ENCODE results near the gene PCCB.
A peak's percentile ranks its signal among the peaks of the same experiment; 100 is the strongest.
"Not testable (repeated sequence)": the region's sequence is repeated elsewhere in the genome, so short reads cannot be mapped to it uniquely, and the experiment has no call there.

Gene PCCB

GRCh38 chr3:136250059-136250902, at the start of gene PCCB:
Gene PCCB (plus strand): TSS chr3:136250340. CDS start chr3:136250376, 36 bp downstream.
- DNase-seq (ENCODE audit: low read depth, low spot score), result peak; percentile 79

- DNase-seq (ENCODE audit: low read depth, low spot score), result no peak
These were observed 42.5 kb upstream of the PCCB start for GRCh38 chr3:136207489-136208115.

GRCh38 chr3:136209921-136210320, 40.2 kb upstream of the PCCB start:
- no peak for DNase-seq (ENCODE audit: low read depth, low spot score)

- DNase-seq (ENCODE audit: low read depth, low spot score), result no peak
These were observed 38.6 kb upstream of the PCCB start for GRCh38 chr3:136211547-136211946.

GRCh38 chr3:136222746-136223145, 27.4 kb upstream of the PCCB start:
- not testable (repeated sequence) for DNase-seq (ENCODE audit: low read depth, low spot score)

GRCh38 chr3:136232413-136232812, 17.7 kb upstream of the PCCB start:
- no peak for DNase-seq (ENCODE audit: low read depth, low spot score)

- no peak for DNase-seq (ENCODE audit: low read depth, low spot score)
These were observed 14.6 kb upstream of the PCCB start for GRCh38 chr3:136235545-136235944.

GRCh38 chr3:136236109-136236508, 14.0 kb upstream of the PCCB start:
- no peak for DNase-seq (ENCODE audit: low read depth, low spot score)

- DNase-seq (ENCODE audit: low read depth, low spot score), result no peak
These were observed 13.0 kb upstream of the PCCB start for GRCh38 chr3:136237103-136237502.

- DNase-seq (ENCODE audit: low read depth, low spot score), result no peak
These were observed 12.0 kb upstream of the PCCB start for GRCh38 chr3:136237961-136238649.

GRCh38 chr3:136239094-136239493, 11.0 kb upstream of the PCCB start:
- no peak for DNase-seq (ENCODE audit: low read depth, low spot score)

GRCh38 chr3:136245691-136246090, 4.4 kb upstream of the PCCB start:
- DNase-seq (ENCODE audit: low read depth, low spot score), result no peak

- DNase-seq (ENCODE audit: low read depth, low spot score), result no peak
These were observed 2.7 kb upstream of the PCCB start for GRCh38 chr3:136247436-136247835.

GRCh38 chr3:136247855-136248590, 2.1 kb upstream of the PCCB start:
- DNase-seq (ENCODE audit: low read depth, low spot score), result no peak

- DNase-seq (ENCODE audit: low read depth, low spot score), result no peak
These were observed 1.0 kb upstream of the PCCB start for GRCh38 chr3:136249091-136249490.

- DNase-seq (ENCODE audit: low read depth, low spot score), result no peak
These were observed 547 bp upstream of the PCCB start for GRCh38 chr3:136249593-136249992.

GRCh38 chr3:136250903-136251460, 842 bp downstream of the PCCB start:
- DNase-seq (ENCODE audit: low read depth, low spot score), result no peak

GRCh38 chr3:136251511-136251910, 1.4 kb downstream of the PCCB start:
- no peak for DNase-seq (ENCODE audit: low read depth, low spot score)

GRCh38 chr3:136255672-136256406, 5.7 kb downstream of the PCCB start:
- DNase-seq (ENCODE audit: low read depth, low spot score), result no peak

GRCh38 chr3:136258199-136258598, 8.1 kb downstream of the PCCB start:
- no peak for DNase-seq (ENCODE audit: low read depth, low spot score)

GRCh38 chr3:136261826-136262225, 11.7 kb downstream of the PCCB start:
- DNase-seq (ENCODE audit: low read depth, low spot score), result no peak
